H1 (cell line): ENCODE results near the gene PRRG4. TPM values are rescaled to one million over a fixed set of nuclear protein-coding genes. Genes with fewer than 3 reads are reported as not detected.

Experiments
- CTCF ChIA-PET: fragments of 300-600 bp; sonication (Branson Sonifier 250); formaldehyde crosslinking; loops from one replicate; lab custom pipeline; 2021; ENCODE audit not compliant: partially characterized antibody; lab: Charles Lee
- POLR2A ChIA-PET: fragments of 300-600 bp; sonication (Branson Sonifier 250); formaldehyde crosslinking; loops from one replicate; lab custom pipeline; 2021; ENCODE audit warnings: inconsistent platforms; ENCODE audit not compliant: partially characterized antibody; lab: Charles Lee
- DNase-seq, 2 experiments: peaks; one replicate each; pipeline versions ENCODE4 v3.0.0 to v3.0.0-alpha.2; 2010 to 2022; ENCODE audit warnings: low spot score in 2 of 2, low read depth in 1 of 2, mixed read lengths in 1 of 2
- FAIRE-seq: peaks from 2 replicates; lab custom pipeline; 2011; peaks lifted over from hg19 to GRCh38; lab: Jason Lieb, UNC
- H2AFZ ChIP-seq: 2 replicates; pipeline ENCODE4 v1.8.1; 2012; ENCODE audit warnings: low read length, inconsistent platforms
- H2AK5ac ChIP-seq: 2 replicates; pipeline ENCODE4 v1.6.1; 2013; ENCODE audit warnings: low read depth, low read length
- H2BK120ac ChIP-seq: replicated peaks from 2 replicates; pipeline ENCODE3; 2013; ENCODE audit warnings: low read depth, low read length, inconsistent platforms
- H2BK12ac ChIP-seq: 2 replicates; pipeline ENCODE4 v1.6.1; 2013; ENCODE audit warnings: low read depth, low read length
- H2BK15ac ChIP-seq: 2 replicates; pipeline ENCODE4 v1.6.1; 2013; ENCODE audit warnings: low read length
- H2BK20ac ChIP-seq: 2 replicates; pipeline ENCODE4 v1.6.1; 2013; ENCODE audit warnings: low read length
- H2BK5ac ChIP-seq: 2 replicates; pipeline ENCODE4 v1.6.1; 2013; ENCODE audit warnings: low read depth, low read length
- H3K14ac ChIP-seq: 2 replicates; pipeline ENCODE4 v1.6.1; 2013; ENCODE audit warnings: inconsistent platforms; ENCODE audit not compliant: insufficient read length
- H3K18ac ChIP-seq: 2 replicates; pipeline ENCODE4 v1.6.1; 2013; ENCODE audit warnings: low read length; ENCODE audit errors: extremely low read depth
- H3K23ac ChIP-seq: 2 replicates; pipeline ENCODE4 v1.6.1; 2013; ENCODE audit warnings: inconsistent platforms; ENCODE audit not compliant: insufficient read length
- H3K23me2 ChIP-seq: 2 replicates; pipeline ENCODE4 v1.6.1; 2013; ENCODE audit warnings: low read depth, low read length
- H3K27ac ChIP-seq: 2 replicates; pipeline ENCODE4 v1.6.1; 2011; ENCODE audit warnings: low read depth, low read length, inconsistent platforms
- H3K27me3 ChIP-seq, 4 experiments: replicated peaks in 1 of 4; 1 replicate in 1 of 4; 2 replicates in 3 of 4; pipeline versions ENCODE4 v1.6.1 to v1.8.1; 2011 to 2013; ENCODE audit warnings: low read length in 3 of 4, mild to moderate bottlenecking in 3 of 4, inconsistent platforms in 2 of 4, mixed read lengths in 2 of 4, moderate library complexity in 1 of 4; ENCODE audit not compliant: control insufficient read depth in 3 of 4, insufficient read depth in 3 of 4; ENCODE audit errors: extremely low read depth in 1 of 4
- H3K36me3 ChIP-seq, 4 experiments: 2 replicates each; pipeline versions ENCODE4 v1.6.1 to v1.8.1; 2011 to 2013; ENCODE audit warnings: mild to moderate bottlenecking in 4 of 4, low read length in 3 of 4, moderate library complexity in 2 of 4, control low read depth in 1 of 4, inconsistent platforms in 1 of 4; ENCODE audit not compliant: insufficient read depth in 4 of 4, control insufficient read depth in 2 of 4
- H3K4ac ChIP-seq: replicated peaks from 2 replicates; pipeline ENCODE3; 2013; ENCODE audit warnings: low read length, low read depth, mixed read lengths, inconsistent platforms; ENCODE audit not compliant: insufficient read length
- H3K4me1 ChIP-seq, 4 experiments: replicated peaks in 1 of 4; 1 replicate in 1 of 4; 2 replicates in 3 of 4; pipeline versions ENCODE4 v1.6.1 to v1.8.1; 2011 to 2013; ENCODE audit warnings: low read length in 3 of 4, inconsistent platforms in 2 of 4, mixed read lengths in 1 of 4; ENCODE audit not compliant: insufficient read depth in 4 of 4, control insufficient read depth in 3 of 4
- H3K4me2 ChIP-seq, 2 experiments: 2 replicates each; pipeline versions ENCODE4 v1.6.1 to v1.8.1; 2011 to 2013; ENCODE audit warnings: low read depth in 2 of 2, low read length in 2 of 2, control low read depth in 1 of 2, inconsistent platforms in 1 of 2, mild to moderate bottlenecking in 1 of 2; ENCODE audit not compliant: insufficient read depth in 1 of 2
- H3K4me3 ChIP-seq, 4 experiments: fragments of 200-600, 300-600 bp in 1 of 4; sonication (generic), shearing (Covaris generic), sonication (Bioruptor Twin) in 1 of 4; 2 replicates each; pipeline versions ENCODE4 v1.5.1 to v1.8.1; 2011 to 2016; ENCODE audit warnings: low read length in 4 of 4, low read depth in 3 of 4, control low read depth in 2 of 4, inconsistent platforms in 2 of 4, mild to moderate bottlenecking in 2 of 4, mixed read lengths in 1 of 4, moderate library complexity in 1 of 4; ENCODE audit not compliant: insufficient read depth in 2 of 4; ENCODE audit errors: extremely low read depth in 1 of 4
- H3K56ac ChIP-seq: replicated peaks from 2 replicates; pipeline ENCODE3; 2013; ENCODE audit warnings: low read depth, mild to moderate bottlenecking, mixed read lengths, low read length, inconsistent platforms; ENCODE audit not compliant: insufficient read length
- H3K79me1 ChIP-seq: 2 replicates; pipeline ENCODE4 v1.6.1; 2013; ENCODE audit warnings: low read depth, low read length, control low read depth
- H3K79me2 ChIP-seq, 2 experiments: 2 replicates each; pipeline versions ENCODE4 v1.6.1 to v1.8.1; 2012 to 2013; ENCODE audit warnings: low read length in 2 of 2, mild to moderate bottlenecking in 2 of 2, inconsistent platforms in 1 of 2; ENCODE audit not compliant: insufficient read depth in 2 of 2, control insufficient read depth in 1 of 2
- H3K9ac ChIP-seq, 4 experiments: replicated peaks in 1 of 4; 1 replicate in 1 of 4; 2 replicates in 3 of 4; pipeline versions ENCODE4 v1.6.1 to v1.8.1; 2011 to 2013; ENCODE audit warnings: low read depth in 3 of 4, low read length in 3 of 4, control low read depth in 2 of 4, mild to moderate bottlenecking in 2 of 4, moderate library complexity in 2 of 4, inconsistent platforms in 1 of 4; ENCODE audit errors: extremely low read depth in 1 of 4
- H3K9me3 ChIP-seq, 2 experiments: 2 replicates each; pipeline versions ENCODE4 v1.6.1 to v1.8.1; 2012 to 2013; ENCODE audit warnings: mild to moderate bottlenecking in 2 of 2, moderate library complexity in 2 of 2, control low read depth in 1 of 2, inconsistent platforms in 1 of 2, low read depth in 1 of 2, low read length in 1 of 2, mixed read lengths in 1 of 2; ENCODE audit not compliant: insufficient read depth in 2 of 2
- H4K20me1 ChIP-seq, 2 experiments: replicated peaks in 1 of 2; 2 replicates each; pipeline versions ENCODE3 to v1.8.1; 2011 to 2013; ENCODE audit warnings: inconsistent platforms in 2 of 2, low read length in 2 of 2, mild to moderate bottlenecking in 1 of 2; ENCODE audit not compliant: insufficient read depth in 2 of 2, control insufficient read depth in 1 of 2
- H4K5ac ChIP-seq: 2 replicates; pipeline ENCODE4 v1.6.1; 2013; ENCODE audit warnings: low read length, low read depth, mixed read lengths, inconsistent platforms; ENCODE audit not compliant: insufficient read length
- H4K8ac ChIP-seq: 2 replicates; pipeline ENCODE4 v1.8.0; 2013; ENCODE audit warnings: mild to moderate bottlenecking, moderate library complexity, low read length, inconsistent platforms; ENCODE audit not compliant: insufficient read depth; ENCODE audit errors: extremely low read depth
- H4K91ac ChIP-seq: replicated peaks from 2 replicates; pipeline ENCODE3; 2013; ENCODE audit warnings: low read length, mixed read lengths, inconsistent platforms; ENCODE audit not compliant: insufficient read length
- ASH2L ChIP-seq: fragments of 200-600, 300-600 bp; sonication (generic); IDR thresholded peaks from one replicate; pipeline ENCODE4 v1.7.1; 2017; ENCODE audit warnings: low read length
- BACH1 ChIP-seq: IDR thresholded peaks from 2 replicates; pipeline ENCODE4 v1.6.1; 2012; ENCODE audit warnings: low read length, improper control_type of control experiment
- EP300 ChIP-seq, 2 experiments: IDR thresholded peaks; 1 replicate in 1 of 2; 2 replicates in 1 of 2; pipeline ENCODE4 v1.6.1; 2011 to 2012; ENCODE audit warnings: low read depth in 2 of 2, low read length in 2 of 2, mild to moderate bottlenecking in 2 of 2, borderline replicate concordance in 1 of 2, inconsistent platforms in 1 of 2, moderate library complexity in 1 of 2
- NRF1 ChIP-seq: IDR thresholded peaks from 2 replicates; pipeline ENCODE4 v1.6.1; 2011; ENCODE audit warnings: mild to moderate bottlenecking, low read depth, low read length, improper control_type of control experiment
- POLR2A ChIP-seq, 2 experiments: IDR thresholded peaks; 1 replicate in 1 of 2; 2 replicates in 1 of 2; pipeline ENCODE4 v1.6.1; 2011; ENCODE audit warnings: low read depth in 2 of 2, low read length in 2 of 2, mild to moderate bottlenecking in 2 of 2; ENCODE audit errors: control extremely low read depth in 1 of 2
- POLR2AphosphoS5 ChIP-seq: IDR thresholded peaks from 2 replicates; pipeline ENCODE4 v1.6.1; 2011; ENCODE audit warnings: low read depth, low read length
- SP2 ChIP-seq: IDR thresholded peaks from 2 replicates; pipeline ENCODE4 v1.6.1; 2012; ENCODE audit warnings: mild to moderate bottlenecking, low read length, inconsistent platforms
- SRF ChIP-seq: IDR thresholded peaks from 2 replicates; pipeline ENCODE4 v1.6.1; 2011; ENCODE audit warnings: mild to moderate bottlenecking, low read depth, low read length, moderate library complexity
- ZNF274 ChIP-seq: IDR thresholded peaks from 2 replicates; pipeline ENCODE4 v1.7.0; 2012; ENCODE audit warnings: low read length, borderline replicate concordance; ENCODE audit errors: extremely low read depth
- WGBS, 2 experiments: shearing (Covaris generic) in 1 of 2; methylation state at CpG; one replicate each; pipeline versions ENCODE4 v1.1.6 to v1.1.7; 2013 to 2015; ENCODE audit warnings: low lambda C conversion rate in 2 of 2, mixed read lengths in 2 of 2, inconsistent platforms in 1 of 2, low coverage in 1 of 2, missing lambda C conversion rate in 1 of 2; ENCODE audit not compliant: insufficient replicate concordance in 2 of 2, insufficient coverage in 1 of 2, insufficient read length in 1 of 2; ENCODE audit errors: extremely low coverage in 1 of 2, missing lambda C conversion rate in 1 of 2; 5-methylcytosine and 5-hydroxymethylcytosine counted together
- polyA plus RNA-seq, 7 experiments: library from polyadenylated mRNA; depleted of rRNA in 3 of 7; stranded (reverse) in 5 of 7; unstranded in 2 of 7; fragments of >200 nt in 5 of 7; fragments of 200-250 nt in 2 of 7; gene quantifications; 1 replicate in 5 of 7; 2 replicates in 1 of 7; 4 replicates in 1 of 7; pipeline versions ENCODE4 v1.2.1 to v1.2.3, GENCODE V29; 2011 to 2013; ENCODE audit warnings: missing spikeins in 2 of 7, mixed read lengths in 2 of 7
- total RNA-seq: library from RNA; stranded (reverse); fragmentation: NEBNext Ultra II Directional; extraction: Animal tissue kit (Norgen Biotek cat#: 25700); gene quantifications from 2 replicates; pipeline ENCODE4 v1.2.1, GENCODE V29; 2021

Gene PRRG4
- total and polyA plus RNA-seq, 2 of the 8 experiments (the other 6 are each of a cell fraction or from before 2014, with no cell fraction given): 0.65 to 1.7 TPM

GRCh38 chr11:32855601-32856000 is 25.9 kb downstream of the PRRG4 start:
- H3K18ac ChIP-seq: no peak overlapping the region
- WGBS, 2 experiments: 93% methylated on average over 2 of the region's 2 CpGs; no CpG with 5 or more reads in 1 of the 2 experiments
- no peak overlapping the region for H2AK5ac ChIP-seq
- H3K4me1 ChIP-seq: no peaks in the 10 kb centered on the region
- H4K8ac ChIP-seq: no peak overlapping the region
- H2BK12ac ChIP-seq: no peak overlapping the region
- H2BK5ac ChIP-seq: no peak overlapping the region
- H3K4me3 ChIP-seq: no peak overlapping the region
- H2BK15ac ChIP-seq: no peak overlapping the region
- H3K4ac ChIP-seq: no peak overlapping the region
- no peak overlapping the region for H4K91ac ChIP-seq
- H4K20me1 ChIP-seq: no peaks in the 10 kb centered on the region
- no peak overlapping the region for H2AFZ ChIP-seq
- no peak overlapping the region for H3K56ac ChIP-seq
- no peak overlapping the region for H3K27ac ChIP-seq
- POLR2A ChIA-PET: no interaction called here
- H2BK20ac ChIP-seq: no peak overlapping the region
- CTCF ChIA-PET: no interaction called here
- no peak for TF ChIP-seq EP300 (IDR thresholded peaks at IDR 0.05; ENCODE audit: borderline replicate concordance in 1 of 2, low read depth in 2 of 2, low read length in 2 of 2)
- TF ChIP-seq POLR2AphosphoS5: no peak
- no peak for TF ChIP-seq ASH2L
- no peak for TF ChIP-seq SRF
- no peak for TF ChIP-seq SP2
- TF ChIP-seq POLR2A (IDR thresholded peaks at IDR 0.05; ENCODE audit: control extremely low read depth in 1 of 2, low read depth in 2 of 2, low read length in 2 of 2): no peak
- TF ChIP-seq BACH1: no peak
- no peak for TF ChIP-seq NRF1
- no peak for TF ChIP-seq ZNF274
- no peaks in the 10 kb centered on the region for H3K79me1 ChIP-seq
- H3K9ac ChIP-seq: no peak overlapping the region
- H3K14ac ChIP-seq: no peak overlapping the region
- H3K79me2 ChIP-seq: no peaks in the 10 kb centered on the region
- H3K4me2 ChIP-seq: no peak overlapping the region
- H3K23me2 ChIP-seq: no peaks in the 10 kb centered on the region
- no peak overlapping the region for H3K23ac ChIP-seq
- no peaks in the 10 kb centered on the region for H3K27me3 ChIP-seq
- FAIRE-seq (no peak), DNase-seq (no peak)
- H4K5ac ChIP-seq: no peak overlapping the region
- H3K36me3 ChIP-seq: no peaks in the 10 kb centered on the region
- H2BK120ac ChIP-seq: no peak overlapping the region
- no peaks in the 10 kb centered on the region for H3K9me3 ChIP-seq
